ENCODE data around the gene BICD1.

GRCh38 chr12:32357601-32358249, 251.1 kb downstream of the BICD1 start:
- TF ChIP-seq CTCF (IDR thresholded peaks at IDR 0.05; ENCODE audit: low read depth, low read length, poor library complexity, severe bottlenecking) (no peak), EZH2phosphoT487 (IDR thresholded peaks at IDR 0.05; ENCODE audit: borderline replicate concordance, low read length) (no peak)

All from DOHH2 (cell line).